Activated CD4-positive, alpha-beta T cell treated with anti-CD3 and anti-CD28 coated beads for 24 hours (primary cell): ENCODE data around the gene DRAP1.
"Not testable (repeated sequence)": the region's sequence is repeated elsewhere in the genome, so short reads cannot be mapped to it uniquely, and the experiment has no call there.

Source experiments
- DNase-seq, 2 donors: peaks; one replicate each; pipeline ENCODE4 v3.0.0-alpha.2; 2020; ENCODE audit warnings: low read depth in 2 of 2

The DRAP1 gene

GRCh38 chr11:65931773-65932557, 12.7 kb downstream of the DRAP1 start:
- DNase-seq: no peak

- no peak for DNase-seq
These were observed 13.3 kb downstream of the DRAP1 start for GRCh38 chr11:65932558-65932919.

GRCh38 chr11:65934014-65934413, 14.8 kb downstream of the DRAP1 start:
- DNase-seq: no peak

GRCh38 chr11:65937766-65938165, 18.5 kb downstream of the DRAP1 start:
- no peak for DNase-seq

- DNase-seq: no peak
These were observed 22.6 kb downstream of the DRAP1 start for GRCh38 chr11:65941720-65942310.

GRCh38 chr11:65942531-65942930, 23.3 kb downstream of the DRAP1 start:
- no peak for DNase-seq

- DNase-seq: no peak
These were observed 25.0 kb downstream of the DRAP1 start for GRCh38 chr11:65944191-65944590.

GRCh38 chr11:65944767-65945166, 25.5 kb downstream of the DRAP1 start:
- DNase-seq: no peak

GRCh38 chr11:65945430-65945911, 26.2 kb downstream of the DRAP1 start, which contains the start of gene TSGA10IP:
Gene TSGA10IP (plus strand): TSS chr11:65945480. CDS start chr11:65945676, 196 bp downstream.
- DNase-seq: no peak

- DNase-seq: no peak
These were observed 26.8 kb downstream of the DRAP1 start for GRCh38 chr11:65945941-65946558.

- no peak for DNase-seq
These were observed 27.4 kb downstream of the DRAP1 start for GRCh38 chr11:65946655-65947054.

- DNase-seq: no peak
These were observed 27.9 kb downstream of the DRAP1 start for GRCh38 chr11:65947133-65947532.

- no peak for DNase-seq
These were observed 28.4 kb downstream of the DRAP1 start for GRCh38 chr11:65947603-65948125.

- not testable (repeated sequence) for DNase-seq
These were observed 31.5 kb downstream of the DRAP1 start for GRCh38 chr11:65950711-65951110.

GRCh38 chr11:65951641-65952040, 32.4 kb downstream of the DRAP1 start:
- DNase-seq: not testable (repeated sequence)

GRCh38 chr11:65952052-65952521, 32.9 kb downstream of the DRAP1 start:
- no peak for DNase-seq

- no peak for DNase-seq
These were observed 34.2 kb downstream of the DRAP1 start for GRCh38 chr11:65953471-65953870.

- DNase-seq: no peak
These were observed 35.5 kb downstream of the DRAP1 start for GRCh38 chr11:65954771-65955170.

GRCh38 chr11:65958291-65958690, 39.1 kb downstream of the DRAP1 start:
- no peak for DNase-seq

GRCh38 chr11:65958774-65959420, 39.7 kb downstream of the DRAP1 start:
- DNase-seq: no peak

GRCh38 chr11:65960824-65961266, 41.6 kb downstream of the DRAP1 start:
- no peak for DNase-seq
